Esophagus (tissue), 2 donors: Measurements from ENCODE around the gene TCL1B. TPM values are rescaled to one million over a fixed set of nuclear protein-coding genes. Genes with fewer than 3 reads are reported as not detected.
"Not testable (repeated sequence)": the region's sequence is repeated elsewhere in the genome, so short reads cannot be mapped to it uniquely, and the experiment has no call there.

Experiments used
- H3K27ac ChIP-seq, 2 donors: one replicate each; pipeline ENCODE4 v1.5.1; 2013; ENCODE audit warnings: low read depth in 2 of 2, mild to moderate bottlenecking in 2 of 2, inconsistent platforms in 1 of 2, low read length in 1 of 2, moderate library complexity in 1 of 2
- H3K27me3 ChIP-seq, 2 donors: one replicate each; pipeline ENCODE4 v1.6.1; 2013; ENCODE audit warnings: low read length in 2 of 2, control low read depth in 1 of 2, mild to moderate bottlenecking in 1 of 2; ENCODE audit not compliant: insufficient read depth in 2 of 2, control insufficient read depth in 1 of 2
- H3K36me3 ChIP-seq, 2 donors: one replicate each; pipeline ENCODE4 v1.6.1; 2013; ENCODE audit warnings: low read length in 1 of 2; ENCODE audit not compliant: control insufficient read depth in 2 of 2, insufficient read depth in 2 of 2
- H3K4me1 ChIP-seq, 2 donors: one replicate each; pipeline ENCODE4 v1.6.1; 2013; ENCODE audit warnings: low read length in 1 of 2; ENCODE audit not compliant: control insufficient read depth in 2 of 2, insufficient read depth in 2 of 2
- H3K4me3 ChIP-seq, 2 donors: one replicate each; pipeline ENCODE4 v1.5.1; 2013; ENCODE audit warnings: low read length in 2 of 2, mild to moderate bottlenecking in 2 of 2, low read depth in 1 of 2, moderate library complexity in 1 of 2
- H3K9me3 ChIP-seq, 2 donors: one replicate each; pipeline ENCODE4 v1.6.1; 2013; ENCODE audit warnings: mild to moderate bottlenecking in 2 of 2, low read depth in 1 of 2, low read length in 1 of 2, moderate library complexity in 1 of 2; ENCODE audit not compliant: control insufficient read depth in 2 of 2, insufficient read depth in 1 of 2
- WGBS, 2 donors: extraction: QIAGEN DNeasy Blood & Tissue Kit; methylation state at CpG; one replicate each; pipeline ENCODE4 v1.1.7; 2013; 5-methylcytosine and 5-hydroxymethylcytosine counted together
- polyA plus RNA-seq, 2 donors: library from polyadenylated mRNA; stranded (reverse); fragments of 200-250 nt; gene quantifications; one replicate each; pipeline ENCODE4 v1.2.3, GENCODE V29; 2013
- donor health status: healthy with polysubstance abuse.
- donor health status: Bipolar disorder and iron deficiency.

The TCL1B gene
- polyA plus RNA-seq, 2 donors: not detected

DNA sequence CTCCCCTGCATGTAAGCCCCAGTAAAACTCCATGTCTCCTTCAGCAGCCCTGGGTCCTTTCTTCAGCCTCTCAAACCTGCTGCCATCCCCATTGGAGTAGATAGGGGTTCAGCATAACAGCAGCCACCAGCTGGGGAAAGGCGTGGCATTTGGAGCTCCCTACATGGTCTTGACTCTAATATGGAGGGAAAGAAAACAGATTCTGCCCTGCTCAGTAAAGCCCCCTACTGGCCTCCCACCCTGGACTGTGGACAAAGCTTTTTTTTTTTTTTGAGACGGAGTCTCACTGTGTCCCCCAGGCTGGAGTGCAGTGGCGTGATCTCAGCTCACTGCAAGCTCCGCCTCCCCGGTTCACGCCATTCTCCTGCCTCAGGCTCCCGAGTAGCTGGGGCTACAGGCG, 20.7 kb upstream of the TCL1B start:
- not testable (repeated sequence) for H3K27me3 ChIP-seq, H3K27ac ChIP-seq, H3K4me1 ChIP-seq, H3K36me3 ChIP-seq, H3K9me3 ChIP-seq, H3K4me3 ChIP-seq
- WGBS, 2 donors: 72 to 73% methylated on average over 8 of the region's 8 CpGs

DNA sequence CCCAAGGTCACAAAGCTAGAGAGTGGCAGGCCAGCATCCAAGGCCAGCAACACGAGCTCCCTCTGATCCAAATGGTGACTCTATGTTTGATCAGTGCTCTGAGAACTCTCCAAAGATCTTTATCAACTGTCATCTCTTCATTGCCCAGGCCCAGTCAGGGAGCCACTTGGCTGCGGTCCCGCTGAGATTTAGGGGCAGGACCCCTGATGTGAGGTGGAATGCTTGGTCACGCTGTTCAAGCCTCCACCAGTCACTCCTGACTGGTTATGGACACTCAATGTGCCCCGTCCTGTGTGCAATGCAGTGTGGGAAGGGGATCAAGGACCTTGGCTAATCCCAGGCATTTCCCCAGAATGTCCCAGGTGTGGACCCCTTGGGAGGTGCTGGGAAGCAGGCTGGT, 19.8 kb upstream of the TCL1B start:
- WGBS, 2 donors: 85 to 86% methylated on average over 5 of the region's 5 CpGs

DNA sequence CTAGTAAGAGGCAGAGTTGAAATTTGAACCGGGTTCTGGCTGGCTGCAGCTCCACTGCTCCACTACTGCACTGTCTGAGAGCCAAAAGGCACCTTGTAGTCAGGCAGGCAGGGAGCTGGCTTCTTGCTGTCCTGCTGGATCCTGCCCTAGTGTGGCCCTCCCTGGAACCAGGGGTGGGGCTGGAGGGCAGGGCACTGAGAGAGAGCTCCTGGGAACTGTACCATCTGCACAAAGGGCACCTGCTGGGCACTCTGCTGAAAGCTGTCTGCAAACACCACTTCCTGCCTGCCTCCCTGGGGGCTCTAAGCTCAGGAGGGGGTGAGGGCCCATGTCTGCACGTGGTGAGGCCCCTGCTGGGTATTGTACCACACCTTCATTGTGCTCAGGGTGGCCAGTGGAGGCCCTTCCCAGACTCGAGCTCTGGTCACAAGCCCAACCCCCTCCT, 19.0 kb upstream of the TCL1B start:
- Histone ChIP-seq H3K4me1 (no peaks in the 10 kb centered on the region), H3K27me3 (no peaks in the 10 kb centered on the region), H3K36me3 (no peaks in the 10 kb centered on the region), H3K4me3 (no peak overlapping the region), H3K27ac (no peak overlapping the region), H3K9me3 (no peaks in the 10 kb centered on the region)
- 19 to 20% methylated on average over 3 of the region's 3 CpGs for WGBS, 2 donors

More for the DNA sequence above, 19.8 kb upstream of the TCL1B start:
- Histone ChIP-seq H3K9me3 (no peaks in the 10 kb centered on the region), H3K4me1 (no peaks in the 10 kb centered on the region), H3K36me3 (no peaks in the 10 kb centered on the region), H3K27me3 (no peaks in the 10 kb centered on the region), H3K4me3 (no peak overlapping the region), H3K27ac (no peak overlapping the region)

DNA sequence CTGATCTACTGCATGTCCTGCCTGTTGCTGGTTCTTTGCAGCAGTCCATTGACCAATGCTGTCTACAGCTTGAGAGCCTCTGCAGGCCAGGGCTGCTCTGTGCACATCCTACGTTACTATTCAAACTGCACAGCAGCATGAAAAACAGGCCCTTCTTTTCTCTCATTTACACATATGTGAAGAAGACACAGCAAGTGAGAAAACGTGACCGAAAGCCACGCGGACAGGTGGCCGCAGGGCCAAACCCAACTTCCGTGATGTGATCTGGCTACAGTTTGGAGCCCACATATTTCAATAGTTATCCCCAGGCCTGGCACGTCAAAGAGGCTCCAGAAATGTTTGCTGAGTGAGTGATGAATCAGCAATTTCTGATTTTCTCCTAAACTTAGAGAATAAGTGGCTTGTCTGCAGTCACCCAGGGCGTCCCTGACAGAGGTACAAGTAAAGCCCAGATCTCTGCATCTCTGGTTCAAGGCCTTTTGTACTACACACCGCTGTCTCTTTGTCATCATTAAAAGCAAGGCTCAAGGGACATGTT, 17.9 kb upstream of the TCL1B start:
- WGBS, 2 donors: 84 to 85% methylated on average over 10 of the region's 10 CpGs
- Histone ChIP-seq H3K36me3 (no peaks in the 10 kb centered on the region), H3K27me3 (no peaks in the 10 kb centered on the region), H3K27ac (no peak overlapping the region), H3K9me3 (no peaks in the 10 kb centered on the region), H3K4me1 (no peaks in the 10 kb centered on the region), H3K4me3 (no peak overlapping the region)

DNA sequence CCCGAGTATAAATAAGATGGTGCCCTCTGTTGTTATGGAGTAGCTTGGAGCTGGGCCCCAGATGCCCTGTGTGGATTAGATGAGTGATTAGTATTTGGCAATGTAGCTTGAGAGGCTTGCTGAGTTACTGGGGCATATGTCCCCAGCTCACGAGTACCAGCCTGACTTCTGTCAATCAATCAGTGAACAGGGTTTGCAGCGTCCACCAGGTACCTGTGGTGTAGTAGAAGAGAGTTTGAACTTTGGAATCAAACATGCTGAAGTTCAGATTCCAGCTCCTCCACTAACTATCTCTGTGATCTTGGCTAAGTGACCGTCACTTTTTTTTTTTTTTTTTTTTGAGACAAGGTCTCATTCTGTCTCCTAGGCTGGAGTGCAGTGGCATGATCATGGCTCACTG, 11.6 kb upstream of the TCL1B start:
- WGBS, 2 donors: 60 to 66% methylated on average over 4 of the region's 4 CpGs
- Histone ChIP-seq H3K27me3 (no peaks in the 10 kb centered on the region), H3K36me3 (no peaks in the 10 kb centered on the region), H3K9me3 (no peaks in the 10 kb centered on the region), H3K27ac (no peak overlapping the region), H3K4me3 (no peak overlapping the region), H3K4me1 (no peaks in the 10 kb centered on the region)

DNA sequence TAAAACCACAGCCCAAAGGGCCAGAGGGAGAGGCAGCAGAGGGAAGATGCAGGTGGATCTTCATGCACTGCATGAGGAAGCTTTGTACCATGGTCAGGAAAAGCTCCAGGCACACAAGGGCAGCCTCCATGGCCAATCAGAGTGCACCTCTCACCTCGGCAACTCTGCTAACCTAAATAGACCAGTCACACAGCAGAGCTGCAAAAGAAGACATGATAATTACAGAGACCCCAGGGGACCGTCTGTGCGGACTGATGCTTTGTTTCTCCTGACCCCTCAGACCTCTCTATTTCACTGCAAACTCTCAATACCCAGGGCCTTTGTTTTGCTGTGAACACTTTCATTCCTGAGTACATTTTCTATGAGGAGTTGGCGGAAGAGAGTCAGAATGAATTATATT, 10.7 kb upstream of the TCL1B start:
- H3K4me3 ChIP-seq: no peak overlapping the region
- no peaks in the 10 kb centered on the region for H3K27me3 ChIP-seq
- H3K4me1 ChIP-seq: no peaks in the 10 kb centered on the region
- no peak overlapping the region for H3K27ac ChIP-seq
- H3K9me3 ChIP-seq: no peaks in the 10 kb centered on the region
- H3K36me3 ChIP-seq: no peaks in the 10 kb centered on the region
- 74 to 80% methylated on average over 4 of the region's 4 CpGs for WGBS, 2 donors

DNA sequence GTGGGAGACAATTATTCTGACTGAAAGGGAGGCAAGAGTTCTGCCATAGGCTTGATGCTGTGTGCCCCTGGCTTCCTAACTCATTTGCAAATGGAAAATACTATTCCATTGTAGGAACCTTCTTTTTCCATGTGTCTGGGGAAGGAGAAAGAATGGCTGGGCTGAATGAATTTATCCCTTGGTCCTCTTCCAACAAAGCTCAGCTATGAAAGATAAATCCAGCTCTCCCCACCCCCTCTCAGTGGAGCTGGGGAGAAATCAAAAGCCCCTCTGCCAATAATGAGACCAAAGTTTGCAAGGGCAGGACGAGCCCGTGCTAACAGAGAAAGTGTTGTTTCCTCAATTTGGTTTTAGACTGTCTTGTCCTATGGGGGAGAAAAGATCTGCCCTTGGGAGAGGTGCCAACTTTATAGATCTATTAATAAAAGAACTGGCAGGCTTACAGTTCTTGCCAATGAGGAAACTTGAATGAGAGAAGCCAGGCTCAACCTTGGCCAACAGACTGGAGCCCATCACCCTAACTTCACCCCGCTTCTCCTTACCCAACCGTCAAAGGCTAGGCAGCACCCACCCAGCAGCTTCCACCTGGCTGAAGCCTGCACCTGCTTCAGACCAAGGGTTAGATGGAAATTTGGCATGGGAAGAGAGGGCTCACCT, 8.9 kb upstream of the TCL1B start:
- H3K27ac ChIP-seq: no peak overlapping the region
- 54 to 68% methylated on average over 4 of the region's 4 CpGs for WGBS, 2 donors
- H3K27me3 ChIP-seq: no peaks in the 10 kb centered on the region
- no peak overlapping the region for H3K4me3 ChIP-seq
- no peaks in the 10 kb centered on the region for H3K9me3 ChIP-seq
- no peaks in the 10 kb centered on the region for H3K4me1 ChIP-seq
- H3K36me3 ChIP-seq: no peaks in the 10 kb centered on the region

DNA sequence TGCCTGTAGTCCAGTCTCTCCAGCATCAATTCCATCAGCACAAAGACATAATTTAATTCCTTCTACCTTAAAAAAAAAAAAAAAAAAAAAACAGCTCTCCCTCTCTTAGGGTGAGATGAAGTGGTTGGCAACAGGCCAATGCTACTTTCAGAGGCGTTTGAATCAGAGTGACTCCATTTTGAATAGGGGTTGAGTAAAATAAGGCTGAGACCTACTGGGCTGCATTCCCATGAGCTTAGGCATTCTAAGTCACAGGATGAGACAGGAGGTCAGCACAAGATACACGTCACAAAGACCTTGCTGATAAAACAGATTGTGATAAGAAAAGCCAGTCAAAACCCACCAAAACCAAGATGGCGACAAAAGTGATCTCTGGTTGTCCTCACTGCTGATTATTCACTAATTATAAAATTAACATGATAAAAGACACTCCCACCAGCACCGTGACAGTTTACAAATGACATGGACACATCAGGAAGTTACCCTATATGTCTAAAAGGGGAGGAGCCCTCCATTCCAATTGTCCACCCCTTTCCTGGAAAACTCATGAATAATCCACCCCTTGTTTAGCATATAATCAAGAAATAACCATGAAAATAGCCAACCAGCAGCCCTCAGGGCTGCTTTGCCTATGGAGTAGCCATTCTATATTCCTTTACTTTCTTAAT, 6.9 kb upstream of the TCL1B start:
- Histone ChIP-seq H3K4me3 (no peak overlapping the region), H3K9me3 (no peaks in the 10 kb centered on the region), H3K4me1 (no peaks in the 10 kb centered on the region), H3K36me3 (no peaks in the 10 kb centered on the region), H3K27ac (no peak overlapping the region), H3K27me3 (no peaks in the 10 kb centered on the region)
- WGBS, 2 donors: 64 to 67% methylated on average over 4 of the region's 4 CpGs

DNA sequence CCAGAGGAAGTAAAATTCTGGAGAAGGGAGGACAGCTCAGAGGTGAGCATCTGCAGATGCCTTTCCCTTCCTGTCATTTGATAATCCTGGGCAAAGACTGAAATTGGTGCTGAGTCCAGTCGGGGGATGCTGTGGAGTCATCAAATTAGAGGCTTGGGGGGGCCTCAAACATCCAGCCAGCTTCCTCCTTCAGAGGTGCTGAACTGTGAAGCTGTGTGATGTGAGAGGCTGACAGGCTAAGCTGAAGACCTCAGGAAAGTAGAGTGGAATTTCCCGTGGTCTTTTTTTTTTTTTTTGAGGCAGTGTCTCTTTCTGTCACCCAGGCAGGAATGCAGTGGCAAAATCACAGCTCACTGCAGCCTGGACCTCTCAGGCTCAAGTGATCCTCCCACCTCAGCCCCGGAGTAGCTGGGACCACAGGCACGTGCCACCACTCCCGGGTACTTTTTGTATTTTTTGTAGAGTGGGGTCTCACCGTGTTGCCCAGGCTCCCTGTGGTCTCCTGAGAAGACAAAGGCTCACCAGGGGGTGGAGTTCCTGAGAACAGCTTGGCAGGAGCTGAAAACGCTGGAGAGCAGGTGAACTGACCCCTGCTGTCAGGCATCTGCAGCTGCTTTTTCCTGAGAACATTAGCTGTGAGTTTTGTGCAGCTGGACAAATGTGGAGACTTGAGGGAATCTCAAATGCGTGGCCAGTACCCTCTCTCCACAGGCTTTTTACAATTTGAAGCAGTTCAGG, 6.1 kb upstream of the TCL1B start:
- H3K27ac ChIP-seq: no peak overlapping the region
- H3K4me1 ChIP-seq: no peaks in the 10 kb centered on the region
- no peak overlapping the region for H3K4me3 ChIP-seq
- WGBS, 2 donors: 24 to 32% methylated on average over 8 of the region's 8 CpGs
- H3K9me3 ChIP-seq: no peaks in the 10 kb centered on the region
- peaks cover 0 to 2% of the 10 kb centered on the region in 2 donors for H3K27me3 ChIP-seq
- H3K36me3 ChIP-seq: no peaks in the 10 kb centered on the region
